Peyer's patch (tissue), 4 donors: Measurements from ENCODE around the gene CDH23.

ENCODE experiments used
- CTCF ChIP-seq, 6 experiments: fragments of 450-650 bp in 4 of 6; fragments of 200-600 bp in 2 of 6; sonication (generic) in 1 of 6; IDR thresholded peaks; one replicate each; pipeline ENCODE4 v1.5.1; 2017 to 2019; ENCODE audit warnings: antibody characterized with exemption in 6 of 6, mild to moderate bottlenecking in 3 of 6, moderate library complexity in 1 of 6
- POLR2A ChIP-seq, 2 donors: fragments of 450-650 bp; IDR thresholded peaks; one replicate each; pipeline ENCODE4 v1.5.1; 2017; ENCODE audit warnings: antibody characterized with exemption in 2 of 2, mild to moderate bottlenecking in 2 of 2, moderate library complexity in 2 of 2

- TF ChIP-seq CTCF (IDR thresholded peaks at IDR 0.05) (no peak), POLR2A (IDR thresholded peaks at IDR 0.05) (no peak)
These were observed 44.9 kb upstream of the CDH23 start for GRCh38 chr10:71351628-71352319.
